K562 (cell line): ENCODE results near the gene CNBD2. TPM values are rescaled to one million over a fixed set of nuclear protein-coding genes. Genes with fewer than 3 reads are reported as not detected.
A peak's percentile ranks its signal among the peaks of the same experiment; 100 is the strongest.

Experiments used
- BCOR ChIP-seq: fragments of 450-650 bp; IDR thresholded peaks from 2 replicates; pipeline ENCODE4 v1.6.1; 2016
- BMI1 ChIP-seq: fragments of 150-350 bp; IDR thresholded peaks from 2 replicates; pipeline ENCODE4 v1.6.1; 2014; ENCODE audit warnings: low read length
- CBX3 ChIP-seq, 2 experiments: IDR thresholded peaks; 1 replicate in 1 of 2; 2 replicates in 1 of 2; pipeline ENCODE4 v1.6.1; 2012; ENCODE audit warnings: inconsistent platforms in 2 of 2, low read length in 2 of 2, borderline replicate concordance in 1 of 2, control low read depth in 1 of 2
- CXXC5 ChIP-seq: fragments of 250-450 bp; sonication (Bioruptor Pico); IDR thresholded peaks from 2 replicates; pipeline ENCODE4 v1.8.0; 2022; ENCODE audit warnings: inconsistent platforms, mild to moderate bottlenecking, moderate library complexity
- GABPB1 ChIP-seq: sonication (generic); formaldehyde crosslinking; IDR thresholded peaks from 2 replicates; pipeline ENCODE4 v1.8.0; 2022; ENCODE audit warnings: mild to moderate bottlenecking, missing genetic modification reagents
- HDAC1 ChIP-seq, 2 experiments: fragments of 450-650 bp; IDR thresholded peaks; 2 replicates each; pipeline ENCODE4 v1.6.1; 2016 to 2017; ENCODE audit warnings: inconsistent platforms in 1 of 2, mild to moderate bottlenecking in 1 of 2, moderate library complexity in 1 of 2
- HNRNPLL ChIP-seq: fragments of 200-400 bp; formaldehyde crosslinking; IDR thresholded peaks from 2 replicates; pipeline ENCODE4 v1.6.1; 2017; ENCODE audit warnings: low read length, low read depth, mild to moderate bottlenecking; ENCODE audit not compliant: poor library complexity, severe bottlenecking
- MEIS2 ChIP-seq: fragments of 450-650 bp; IDR thresholded peaks from 2 replicates; pipeline ENCODE4 v1.6.1; 2014; ENCODE audit warnings: mild to moderate bottlenecking; ENCODE audit not compliant: partially characterized antibody
- MYC ChIP-seq, 2 experiments: fragments of 250-450 bp in 1 of 2; sonication (Bioruptor Pico) in 1 of 2; IDR thresholded peaks; 2 replicates each; pipeline versions ENCODE4 v1.5.1 to v1.6.1; 2012 to 2021; ENCODE audit warnings: low read depth in 2 of 2, borderline replicate concordance in 1 of 2, improper control_type of control experiment in 1 of 2, low read length in 1 of 2, mild to moderate bottlenecking in 1 of 2, moderate library complexity in 1 of 2
- NFIC ChIP-seq: fragments of 450-650 bp; IDR thresholded peaks from 2 replicates; pipeline ENCODE4 v1.6.1; 2017; ENCODE audit warnings: mild to moderate bottlenecking, inconsistent platforms
- POLR2G ChIP-seq: fragments of 200-400 bp; formaldehyde crosslinking; IDR thresholded peaks from 2 replicates; pipeline ENCODE4 v1.6.1; 2017; ENCODE audit warnings: low read depth, mild to moderate bottlenecking, antibody characterized with exemption, low read length, moderate library complexity
- RAD21 ChIP-seq, 2 experiments: fragments of 250-450 bp in 1 of 2; fragments of 450-650 bp in 1 of 2; sonication (Bioruptor Pico) in 1 of 2; formaldehyde crosslinking in 1 of 2; IDR thresholded peaks in 1 of 2; conservative IDR thresholded peaks in 1 of 2; 2 replicates each; pipeline versions ENCODE4 v1.4.0 to v1.8.0; 2020 to 2022; ENCODE audit warnings: mild to moderate bottlenecking in 2 of 2, moderate library complexity in 1 of 2
- RBFOX2 ChIP-seq: fragments of 200-400 bp; formaldehyde crosslinking; IDR thresholded peaks from 2 replicates; pipeline ENCODE4 v1.6.1; 2017; ENCODE audit warnings: low read depth, mild to moderate bottlenecking, low read length, moderate library complexity
- SIN3A ChIP-seq, 2 experiments: fragments of 150-350 bp in 1 of 2; IDR thresholded peaks; 2 replicates each; pipeline ENCODE4 v1.6.1; 2011 to 2016; ENCODE audit warnings: borderline replicate concordance in 2 of 2, low read depth in 2 of 2, low read length in 2 of 2, mild to moderate bottlenecking in 2 of 2, moderate library complexity in 2 of 2; ENCODE audit not compliant: control insufficient read depth in 1 of 2
- SMAD4 ChIP-seq: fragments of 250-450 bp; sonication (Bioruptor Pico); conservative IDR thresholded peaks from 2 replicates; pipeline ENCODE4 v1.8.0; 2021; ENCODE audit warnings: inconsistent platforms, mild to moderate bottlenecking, moderate library complexity
- SUPT5H ChIP-seq: fragments of 450-650 bp; IDR thresholded peaks from 2 replicates; pipeline ENCODE4 v1.6.1; 2016
- TAF1 ChIP-seq: IDR thresholded peaks from 2 replicates; pipeline ENCODE4 v1.6.1; 2011; ENCODE audit warnings: mild to moderate bottlenecking, low read length, moderate library complexity; ENCODE audit not compliant: insufficient read depth, control insufficient read depth, severe bottlenecking; ENCODE audit errors: extremely low read depth
- TEAD1 ChIP-seq, 2 experiments: fragments of 450-650 bp in 1 of 2; sonication (generic) in 1 of 2; formaldehyde crosslinking; IDR thresholded peaks; 2 replicates each; pipeline versions ENCODE4 v1.4.0 to v1.8.0; 2020 to 2022; ENCODE audit warnings: mild to moderate bottlenecking in 2 of 2, missing genetic modification reagents in 1 of 2
- polyA plus RNA-seq, 8 experiments: library from polyadenylated mRNA; depleted of rRNA in 4 of 8; stranded (reverse) in 5 of 8; unstranded in 3 of 8; fragments of >200 nt; fragmentation: Nextera tagmentation in 2 of 8; fragmentation: Illumina TruSeq in 1 of 8; extraction: Ambion mirVana in 2 of 8; extraction: Trizol in 1 of 8; gene quantifications; 2 replicates each; pipeline versions ENCODE4 v1.2.1 to v1.2.3, GENCODE V29; 2011 to 2014; ENCODE audit warnings: inconsistent platforms in 1 of 8, missing spikeins in 1 of 8
- total RNA-seq, 7 experiments: library from RNA; depleted of rRNA in 6 of 7; stranded (reverse); fragments of >200 nt in 6 of 7; fragmentation: Illumina TruSeq in 2 of 7; extraction: Trizol in 2 of 7; gene quantifications; 2 replicates each; pipeline versions ENCODE4 v1.2.1 to v1.2.3, GENCODE V29; 2011 to 2021; ENCODE audit warnings: low replicate concordance in 1 of 7
- TF ChIP-seq, protein P1 (sequence below): fragments of 450-650 bp; formaldehyde crosslinking; IDR thresholded peaks from 2 replicates; pipeline ENCODE4 v1.4.0; 2020; ENCODE audit warnings: mild to moderate bottlenecking, moderate library complexity
- TF ChIP-seq, protein P2 (sequence below): fragments of 450-650 bp; formaldehyde crosslinking; IDR thresholded peaks from 2 replicates; pipeline ENCODE4 v1.4.0; 2020; ENCODE audit warnings: mild to moderate bottlenecking, moderate library complexity
- TF ChIP-seq, protein P3 (sequence below), 2 experiments: IDR thresholded peaks; 2 replicates each; pipeline ENCODE4 v1.6.1; 2011; ENCODE audit warnings: borderline replicate concordance in 1 of 2, control low read depth in 1 of 2, low read depth in 1 of 2, low read length in 1 of 2, mild to moderate bottlenecking in 1 of 2, mixed read lengths in 1 of 2, moderate library complexity in 1 of 2; ENCODE audit not compliant: insufficient read depth in 1 of 2, insufficient read length in 1 of 2, poor library complexity in 1 of 2, severe bottlenecking in 1 of 2; ENCODE audit errors: extremely low read depth in 1 of 2

The CNBD2 gene
- total and polyA plus RNA-seq, 9 of the 15 experiments (the other 6 are each of a cell fraction or from before 2014, with no cell fraction given) = 3.2 to 17.5 (median 5.3) TPM

DNA sequence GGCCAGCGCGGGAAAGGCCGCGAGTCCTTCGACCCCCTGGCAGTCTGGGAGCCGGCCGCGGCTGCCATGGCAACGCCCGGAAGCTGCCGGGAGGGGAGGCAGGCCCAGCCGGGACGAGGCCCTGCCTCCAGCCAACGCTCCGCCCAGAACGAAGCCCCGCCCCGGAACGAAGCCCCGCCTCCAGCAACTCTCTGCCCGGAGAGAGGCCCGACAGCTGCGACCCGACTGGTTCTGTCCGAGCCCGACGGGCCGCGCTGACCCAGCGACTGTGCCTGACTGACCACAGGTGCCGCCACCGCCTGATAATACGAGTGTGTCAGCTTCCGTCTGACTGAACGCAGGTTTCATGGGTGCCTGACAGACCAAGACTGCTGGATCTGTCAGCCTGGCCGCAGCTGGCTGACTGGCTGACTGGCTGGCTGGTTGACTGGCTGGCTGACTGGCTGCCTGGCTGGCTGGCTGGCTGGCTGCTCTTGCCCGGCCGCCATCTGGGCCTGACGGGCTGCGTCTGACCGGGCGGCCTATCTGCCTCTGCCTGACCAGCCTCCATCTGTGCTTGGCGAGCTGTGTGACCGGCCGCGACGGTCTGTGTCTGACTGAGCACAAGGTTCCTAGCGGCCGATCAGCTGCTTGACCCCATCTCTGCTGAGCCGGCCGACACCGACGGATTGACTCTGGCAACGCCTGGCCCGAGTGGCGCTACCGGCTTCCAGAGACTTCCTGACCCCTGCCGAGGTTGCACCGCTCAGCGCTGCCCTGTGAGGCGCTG is 96.5 kb downstream of the CNBD2 start (continued):
- TF ChIP-seq HDAC1 (IDR thresholded peaks at IDR 0.05) (0 out of 4 replicates have a peak, but pooled peaks of 1 of the 2 experiments have one; percentile 13), TAF1 (peak; percentile 6), SMAD4 (CRISPR knock-in tag) (peak; percentile 34; the same call in 1 of the 2 replicates), SIN3A (IDR thresholded peaks at IDR 0.05; ENCODE audit: borderline replicate concordance in 2 of 2, control insufficient read depth in 1 of 2, low read depth in 2 of 2, low read length in 2 of 2) (peak; percentile 44 to 61; a peak in 2 of 4 replicates), BMI1 (peak; percentile 82), MYC (IDR thresholded peaks at IDR 0.05; ENCODE audit: low read depth, low read length) (no peak), MYC (CRISPR knock-in tag; IDR thresholded peaks at IDR 0.05; ENCODE audit: borderline replicate concordance, low read depth) (no peak), SUPT5H (peak; percentile 65), MEIS2 (peak; percentile 38), RAD21 (CRISPR knock-in tag; conservative IDR thresholded peaks at IDR 0.05 in 1 of 2, IDR thresholded peaks at IDR 0.05 in 1 of 2) (peak in 1 of 2 experiments; percentile 2; a peak in 1 of 4 replicates), GABPB1 (CRISPR knock-in tag) (peak; percentile 66; the same call in 1 of the 2 replicates), TEAD1 (CRISPR knock-in tag; IDR thresholded peaks at IDR 0.05) (peak in 1 of 2 experiments; percentile 78; a peak in 2 of 4 replicates), RBFOX2 (peak; percentile 81), NFIC (peak; percentile 55), CXXC5 (CRISPR knock-in tag) (0 out of 2 replicates have a peak, but pooled peaks have one; percentile 22), BCOR (no peak), POLR2G (peak; percentile 81), CBX3 (IDR thresholded peaks at IDR 0.05; ENCODE audit: borderline replicate concordance in 1 of 2, low read length in 2 of 2) (no peak), HNRNPLL (no peak)
- TF ChIP-seq, protein P1, sequence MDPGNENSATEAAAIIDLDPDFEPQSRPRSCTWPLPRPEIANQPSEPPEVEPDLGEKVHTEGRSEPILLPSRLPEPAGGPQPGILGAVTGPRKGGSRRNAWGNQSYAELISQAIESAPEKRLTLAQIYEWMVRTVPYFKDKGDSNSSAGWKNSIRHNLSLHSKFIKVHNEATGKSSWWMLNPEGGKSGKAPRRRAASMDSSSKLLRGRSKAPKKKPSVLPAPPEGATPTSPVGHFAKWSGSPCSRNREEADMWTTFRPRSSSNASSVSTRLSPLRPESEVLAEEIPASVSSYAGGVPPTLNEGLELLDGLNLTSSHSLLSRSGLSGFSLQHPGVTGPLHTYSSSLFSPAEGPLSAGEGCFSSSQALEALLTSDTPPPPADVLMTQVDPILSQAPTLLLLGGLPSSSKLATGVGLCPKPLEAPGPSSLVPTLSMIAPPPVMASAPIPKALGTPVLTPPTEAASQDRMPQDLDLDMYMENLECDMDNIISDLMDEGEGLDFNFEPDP = no peak
- TF ChIP-seq, protein P2, sequence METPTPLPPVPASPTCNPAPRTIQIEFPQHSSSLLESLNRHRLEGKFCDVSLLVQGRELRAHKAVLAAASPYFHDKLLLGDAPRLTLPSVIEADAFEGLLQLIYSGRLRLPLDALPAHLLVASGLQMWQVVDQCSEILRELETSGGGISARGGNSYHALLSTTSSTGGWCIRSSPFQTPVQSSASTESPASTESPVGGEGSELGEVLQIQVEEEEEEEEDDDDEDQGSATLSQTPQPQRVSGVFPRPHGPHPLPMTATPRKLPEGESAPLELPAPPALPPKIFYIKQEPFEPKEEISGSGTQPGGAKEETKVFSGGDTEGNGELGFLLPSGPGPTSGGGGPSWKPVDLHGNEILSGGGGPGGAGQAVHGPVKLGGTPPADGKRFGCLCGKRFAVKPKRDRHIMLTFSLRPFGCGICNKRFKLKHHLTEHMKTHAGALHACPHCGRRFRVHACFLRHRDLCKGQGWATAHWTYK (CRISPR knock-in tag) = peak; percentile 25; the same call in 1 of the 2 replicates
- TF ChIP-seq, protein P3, sequence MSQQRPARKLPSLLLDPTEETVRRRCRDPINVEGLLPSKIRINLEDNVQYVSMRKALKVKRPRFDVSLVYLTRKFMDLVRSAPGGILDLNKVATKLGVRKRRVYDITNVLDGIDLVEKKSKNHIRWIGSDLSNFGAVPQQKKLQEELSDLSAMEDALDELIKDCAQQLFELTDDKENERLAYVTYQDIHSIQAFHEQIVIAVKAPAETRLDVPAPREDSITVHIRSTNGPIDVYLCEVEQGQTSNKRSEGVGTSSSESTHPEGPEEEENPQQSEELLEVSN (IDR thresholded peaks at IDR 0.05; ENCODE audit: borderline replicate concordance in 1 of 2, extremely low read depth in 1 of 2, insufficient read depth in 1 of 2, insufficient read length in 1 of 2, low read depth in 1 of 2, low read length in 1 of 2, poor library complexity in 1 of 2, severe bottlenecking in 1 of 2) = peak; percentile 71 to 81
